Fibroblast of villous mesenchyme (primary cell): ENCODE measurements around the gene CEBPE. TPM values are rescaled to one million over a fixed set of nuclear protein-coding genes. Genes with fewer than 3 reads are reported as not detected.

Source experiments
- DNase-seq: peaks from one replicate; pipeline ENCODE4 v3.0.0-alpha.2; 2010; ENCODE audit warnings: low read depth
- H3K4me3 ChIP-seq: 2 replicates; pipeline ENCODE4 v1.5.1; 2011; ENCODE audit warnings: low read depth, mild to moderate bottlenecking, low read length
- total RNA-seq: library from RNA; depleted of rRNA; stranded (reverse); fragments of >200 nt; gene quantifications from 2 replicates; pipeline ENCODE4 v1.2.3, GENCODE V29; 2012
- TF ChIP-seq, protein P1 (sequence below): IDR thresholded peaks from 2 replicates; pipeline ENCODE4 v1.5.1; 2012; ENCODE audit warnings: low read depth, mild to moderate bottlenecking, low read length; ENCODE audit not compliant: insufficient read depth

CEBPE gene
- total RNA-seq, 1 donor, result not detected

DNA sequence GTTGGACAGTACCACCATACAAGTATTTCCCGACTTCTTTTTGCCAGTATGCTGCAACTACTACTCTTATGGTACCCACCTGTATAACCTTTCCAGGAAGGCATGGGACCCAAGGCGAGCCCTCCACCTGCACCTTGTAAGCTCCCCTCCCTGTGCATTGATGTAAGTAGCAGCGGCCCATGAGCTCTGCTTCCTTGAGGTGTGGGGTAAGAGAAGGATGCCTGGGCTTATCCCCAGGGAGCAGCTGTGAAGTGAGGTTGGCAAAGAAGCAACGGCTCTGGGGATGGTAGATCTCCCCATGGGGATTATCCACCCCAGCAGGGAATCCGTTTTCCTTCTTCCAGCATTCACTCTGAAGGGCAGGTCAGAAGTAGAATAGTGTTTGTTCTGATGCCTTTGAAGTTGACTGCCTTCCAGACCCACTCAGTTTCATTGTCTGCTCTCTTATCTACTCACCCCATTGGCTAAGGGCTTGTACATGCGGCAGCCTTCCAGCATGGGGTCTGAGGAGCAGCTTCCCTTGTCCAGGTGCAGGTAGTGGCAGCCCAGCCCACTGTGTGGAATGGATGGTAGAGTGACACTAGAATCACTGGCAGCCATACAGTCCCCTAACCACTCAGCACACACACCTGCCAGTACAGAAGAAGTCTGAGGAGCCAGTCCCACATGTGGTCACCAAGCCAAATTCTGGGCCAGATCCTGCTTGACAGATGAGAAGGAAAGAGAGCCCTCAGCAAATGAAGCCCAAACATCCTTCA is 17.7 kb downstream of the CEBPE start:
- DNase-seq, result no peak
- TF ChIP-seq, protein P1, sequence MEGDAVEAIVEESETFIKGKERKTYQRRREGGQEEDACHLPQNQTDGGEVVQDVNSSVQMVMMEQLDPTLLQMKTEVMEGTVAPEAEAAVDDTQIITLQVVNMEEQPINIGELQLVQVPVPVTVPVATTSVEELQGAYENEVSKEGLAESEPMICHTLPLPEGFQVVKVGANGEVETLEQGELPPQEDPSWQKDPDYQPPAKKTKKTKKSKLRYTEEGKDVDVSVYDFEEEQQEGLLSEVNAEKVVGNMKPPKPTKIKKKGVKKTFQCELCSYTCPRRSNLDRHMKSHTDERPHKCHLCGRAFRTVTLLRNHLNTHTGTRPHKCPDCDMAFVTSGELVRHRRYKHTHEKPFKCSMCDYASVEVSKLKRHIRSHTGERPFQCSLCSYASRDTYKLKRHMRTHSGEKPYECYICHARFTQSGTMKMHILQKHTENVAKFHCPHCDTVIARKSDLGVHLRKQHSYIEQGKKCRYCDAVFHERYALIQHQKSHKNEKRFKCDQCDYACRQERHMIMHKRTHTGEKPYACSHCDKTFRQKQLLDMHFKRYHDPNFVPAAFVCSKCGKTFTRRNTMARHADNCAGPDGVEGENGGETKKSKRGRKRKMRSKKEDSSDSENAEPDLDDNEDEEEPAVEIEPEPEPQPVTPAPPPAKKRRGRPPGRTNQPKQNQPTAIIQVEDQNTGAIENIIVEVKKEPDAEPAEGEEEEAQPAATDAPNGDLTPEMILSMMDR, result no peak
- no peak overlapping the region for H3K4me3 ChIP-seq

DNA sequence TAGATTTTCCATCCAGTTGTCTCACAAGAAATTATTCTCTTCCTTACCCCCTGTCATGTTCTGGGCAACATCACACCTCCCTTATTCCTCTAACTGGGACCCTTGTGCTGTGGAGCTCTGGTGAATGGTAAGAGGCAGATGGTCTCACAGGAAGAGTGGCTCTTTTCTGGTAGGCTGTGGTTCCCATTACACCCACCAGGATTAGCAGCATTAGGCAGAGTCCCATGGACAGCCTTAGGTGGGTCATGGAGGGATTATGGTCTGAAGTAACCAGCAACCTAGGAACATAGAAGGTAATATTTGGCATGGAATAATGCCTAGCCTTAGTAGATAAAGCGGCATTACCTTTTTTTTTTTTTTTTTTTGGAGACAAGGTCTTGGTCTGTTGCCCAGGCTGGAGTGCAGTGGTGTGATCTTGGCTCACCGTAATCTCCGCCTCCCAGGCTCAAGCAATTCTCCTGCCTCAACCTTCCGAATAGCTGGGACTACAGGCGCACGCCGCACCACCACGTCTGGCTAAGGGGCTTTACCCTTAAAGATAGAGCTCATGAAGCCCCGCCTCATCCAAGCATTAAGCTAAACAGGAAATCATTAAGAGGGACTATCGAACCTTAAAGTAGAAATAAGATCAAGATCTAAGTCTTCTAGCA is 19.7 kb downstream of the CEBPE start:
- TF ChIP-seq, protein P1, result no peak
- no peak for DNase-seq
- H3K4me3 ChIP-seq, result no peak overlapping the region

DNA sequence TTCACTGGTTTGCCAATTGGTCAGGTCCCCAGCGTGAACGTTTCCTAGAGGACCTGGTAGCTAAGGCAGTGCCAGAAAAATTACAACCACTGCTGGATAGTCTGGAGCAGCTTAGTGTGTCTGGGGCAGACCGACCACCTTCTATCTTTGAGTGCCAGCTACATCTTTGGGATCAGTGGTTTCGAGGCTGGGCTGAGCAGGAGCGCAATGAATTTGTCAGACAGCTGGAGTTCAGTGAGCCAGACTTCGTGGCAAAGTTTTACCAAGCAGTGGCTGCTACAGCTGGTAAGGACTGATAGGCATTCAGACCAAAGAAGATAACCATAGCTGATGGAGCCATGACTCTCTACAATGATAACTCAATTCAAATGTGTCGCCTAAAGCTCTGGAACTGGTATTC is 21.3 kb downstream of the CEBPE start:
- TF ChIP-seq, protein P1, result no peak
- no peak overlapping the region for H3K4me3 ChIP-seq
- no peak for DNase-seq

DNA sequence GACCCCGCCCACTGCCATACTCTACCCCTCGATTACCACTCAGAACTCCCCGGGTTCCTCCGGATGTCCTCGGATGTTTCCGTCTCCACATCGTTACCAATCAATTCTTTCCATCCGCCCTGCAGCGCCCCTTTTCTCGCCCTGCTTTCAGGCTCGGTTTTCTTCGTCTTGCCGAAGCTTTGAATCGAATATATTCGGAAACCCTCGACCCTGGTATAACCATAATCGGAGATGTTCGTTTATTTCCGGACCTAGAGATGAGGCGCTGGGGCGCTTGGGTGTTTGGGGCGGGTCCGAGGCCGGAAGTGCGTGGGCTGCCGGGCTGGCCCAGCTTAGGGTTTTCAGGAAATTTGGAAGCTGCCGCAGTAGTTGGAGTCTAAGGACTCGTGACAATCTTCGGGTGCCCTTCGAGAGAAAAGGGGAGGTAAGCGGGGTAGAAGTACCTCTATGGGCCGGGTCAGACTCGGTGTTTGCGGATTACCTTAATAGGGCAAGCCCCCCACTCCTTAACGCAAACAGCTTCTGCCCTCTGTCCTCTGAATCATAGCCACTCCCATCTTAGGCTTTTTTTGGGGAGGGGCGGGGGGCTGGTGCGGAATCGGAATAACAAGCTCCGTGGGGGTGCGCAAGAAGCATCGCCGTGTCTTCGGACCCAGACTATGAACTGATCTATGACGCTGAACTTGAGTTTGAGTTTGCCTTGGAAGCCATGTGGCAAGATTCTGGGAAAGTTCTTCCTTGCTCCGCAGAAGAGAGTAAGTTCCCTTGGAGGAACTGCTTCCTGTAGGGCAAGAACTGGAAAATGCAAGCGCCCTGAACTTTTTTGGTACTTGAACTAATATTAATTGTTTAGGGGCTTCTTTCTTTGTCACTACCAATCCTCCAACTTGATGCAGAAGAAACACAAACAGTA is 23.6 kb downstream of the CEBPE start, which contains the start of gene C14orf119:
Gene C14orf119 (plus strand): TSS at position 310 of the 913 bp plus-strand sequence. CDS start 2,154 bp downstream, outside the sequence.
- TF ChIP-seq, protein P1, result no peak
- H3K4me3 ChIP-seq, result peak within 1 kb of the TSS; percentile 91
- peak; percentile 100 for DNase-seq

DNA sequence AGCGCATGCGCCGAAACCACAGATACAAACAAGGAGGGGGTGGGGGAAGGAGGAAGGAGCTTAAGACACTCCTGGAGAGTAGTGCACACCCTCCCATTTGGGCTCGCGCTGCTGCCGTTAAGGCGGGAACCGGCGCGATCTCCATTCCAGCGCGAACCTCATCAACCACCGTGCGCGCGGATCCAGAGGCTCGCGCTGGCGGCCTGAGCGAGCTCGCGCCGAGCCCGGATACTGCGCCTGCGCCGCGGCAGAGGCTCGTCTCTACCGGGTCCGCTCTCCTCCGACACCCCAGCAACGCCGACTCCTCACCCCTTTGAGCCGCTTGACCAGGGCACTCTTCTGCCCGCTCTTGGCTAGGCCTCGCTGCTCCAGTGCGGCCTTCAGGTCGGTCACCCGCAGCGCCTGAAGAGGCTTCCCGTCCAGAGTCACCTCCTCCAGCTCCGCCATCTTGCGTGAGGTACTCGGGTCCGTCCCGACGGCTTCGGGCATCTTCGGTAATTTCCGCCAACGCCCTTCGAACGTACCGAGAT is 24.3 kb downstream of the CEBPE start, which contains the start of gene ACIN1:
Gene ACIN1 (minus strand): TSS at position 471 of the 530 bp plus-strand sequence. CDS start 24 bp downstream, at position 447.
- DNase-seq, result peak; percentile 90
- TF ChIP-seq, protein P1, result no peak

DNA sequence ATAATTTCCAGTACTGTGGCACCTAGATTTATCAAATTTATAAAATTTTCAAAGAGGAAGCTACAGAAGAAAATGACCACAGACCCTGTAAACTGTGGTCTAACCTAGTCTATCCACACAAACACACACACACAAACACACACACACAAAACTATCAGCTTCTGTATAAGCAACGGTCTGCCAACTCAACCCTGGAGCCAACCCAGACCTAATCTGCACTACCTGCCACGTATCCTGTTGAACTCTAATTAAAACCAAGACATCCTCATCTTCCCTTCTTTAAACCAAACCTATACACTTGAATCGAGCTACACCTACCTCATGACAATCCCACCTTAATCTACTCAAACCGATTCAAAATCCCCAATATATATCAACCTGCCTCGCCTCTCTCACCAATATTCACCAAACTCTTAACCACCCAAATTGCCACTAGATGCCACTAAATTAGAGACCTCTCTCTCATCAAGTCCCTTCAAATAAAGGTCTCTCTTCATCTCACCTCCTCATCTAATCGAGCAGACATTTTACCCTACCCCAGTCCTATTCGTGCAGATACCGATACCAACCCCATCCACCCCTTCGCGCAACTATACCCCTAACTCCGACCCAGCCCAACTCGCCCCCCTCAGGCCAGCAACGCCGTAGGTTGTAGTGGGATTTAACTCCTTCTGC is 24.9 kb downstream of the CEBPE start:
- peak overlapping the region; percentile 91 for H3K4me3 ChIP-seq
- TF ChIP-seq, protein P1, result peak; percentile 26
- DNase-seq, result peak; percentile 22

More for the DNA sequence above, 24.3 kb downstream of the CEBPE start, which contains the start of gene ACIN1:
- H3K4me3 ChIP-seq, result peak within 1 kb of the TSS; percentile 91
